ENCODE data around the gene C2orf81. TPM values are rescaled to one million over a fixed set of nuclear protein-coding genes. Genes with fewer than 3 reads are reported as not detected.

C2orf81 gene
- total and polyA plus RNA-seq, 10 of the 15 experiments (the other 5 are each of a cell fraction or from before 2014, with no cell fraction given): 0.10 to 9.8 (median 2.7) TPM

DNA sequence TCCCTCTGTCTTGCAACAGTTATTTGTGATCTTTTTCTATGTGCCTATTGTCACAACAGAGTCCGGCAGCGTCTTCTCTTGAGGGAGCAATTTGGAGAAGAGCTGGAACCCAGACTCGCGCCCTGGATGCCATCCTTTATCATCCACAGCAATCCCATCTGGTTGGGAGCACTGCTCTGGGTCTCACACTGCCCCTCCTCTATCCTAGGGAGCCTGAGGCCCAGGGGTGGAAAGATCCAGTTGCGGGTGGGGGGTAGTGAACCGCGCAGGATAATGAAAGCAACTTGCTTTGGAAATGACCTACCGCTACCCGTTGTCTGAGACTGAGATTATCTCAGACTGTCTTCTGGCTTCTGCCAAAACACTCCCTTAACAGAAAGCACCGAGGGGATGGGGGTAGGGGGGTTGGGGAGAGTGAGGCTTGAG, 37.5 kb upstream of the C2orf81 start:
- H3K4me3 ChIP-seq: peak overlapping the region; percentile 99
- no peaks in the 10 kb centered on the region for H3K27me3 ChIP-seq (replicated peaks in 1 of 2; ENCODE audit: control insufficient read depth in 2 of 2, insufficient read depth in 2 of 2, low read length in 1 of 2)
- intact Hi-C loops (cut with micrococcal nuclease; ENCODE audit: unreplicated experiment) (loop anchor here (1.0 kb wide), 2 partner anchors 23 to 70 kb away; partner anchors contain the start of genes AUP1, CCDC142 and HTRA2), in situ Hi-C loops (cut with MboI) (no loop called here)
- H3K36me3 ChIP-seq (ENCODE audit: control insufficient read depth in 2 of 2, insufficient read depth in 2 of 2, low read length in 1 of 2): peaks cover 2 to 4% of the 10 kb centered on the region in 2 experiments; a peak in 3 of 4 replicates
- peak overlapping the region; percentile 93 for H3K9ac ChIP-seq (ENCODE audit: control insufficient read depth, insufficient read depth, low read length)
- TF ChIP-seq MTA3 (IDR thresholded peaks at IDR 0.05; ENCODE audit: borderline replicate concordance, low read length): no peak
- TF ChIP-seq BACH1 (IDR thresholded peaks at IDR 0.05; ENCODE audit: borderline replicate concordance): no peak
- no peak for TF ChIP-seq RBBP5 (conservative IDR thresholded peaks at IDR 0.05)
- TF ChIP-seq HDGF (IDR thresholded peaks at IDR 0.05): no peak
- TF ChIP-seq, protein P1, sequence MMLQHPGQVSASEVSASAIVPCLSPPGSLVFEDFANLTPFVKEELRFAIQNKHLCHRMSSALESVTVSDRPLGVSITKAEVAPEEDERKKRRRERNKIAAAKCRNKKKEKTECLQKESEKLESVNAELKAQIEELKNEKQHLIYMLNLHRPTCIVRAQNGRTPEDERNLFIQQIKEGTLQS (IDR thresholded peaks at IDR 0.05; ENCODE audit: borderline replicate concordance, extremely low read depth, low read depth, low read length): no peak
- TF ChIP-seq E2F8 (IDR thresholded peaks at IDR 0.05; ENCODE audit: low read depth, partially characterized antibody): no peak
- TF ChIP-seq, protein P2, sequence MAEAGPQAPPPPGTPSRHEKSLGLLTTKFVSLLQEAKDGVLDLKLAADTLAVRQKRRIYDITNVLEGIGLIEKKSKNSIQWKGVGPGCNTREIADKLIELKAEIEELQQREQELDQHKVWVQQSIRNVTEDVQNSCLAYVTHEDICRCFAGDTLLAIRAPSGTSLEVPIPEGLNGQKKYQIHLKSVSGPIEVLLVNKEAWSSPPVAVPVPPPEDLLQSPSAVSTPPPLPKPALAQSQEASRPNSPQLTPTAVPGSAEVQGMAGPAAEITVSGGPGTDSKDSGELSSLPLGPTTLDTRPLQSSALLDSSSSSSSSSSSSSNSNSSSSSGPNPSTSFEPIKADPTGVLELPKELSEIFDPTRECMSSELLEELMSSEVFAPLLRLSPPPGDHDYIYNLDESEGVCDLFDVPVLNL (IDR thresholded peaks at IDR 0.05; ENCODE audit: low read depth, low read length): no peak
- H2AFZ ChIP-seq (ENCODE audit: control insufficient read depth, low read depth, low read length): no peak overlapping the region
- H3K9me3 ChIP-seq (replicated peaks; ENCODE audit: control insufficient read depth, insufficient read depth, low read length): no peaks in the 10 kb centered on the region
- DNase-seq (ENCODE audit: low read depth, low spot score) (no peak), ATAC-seq (no peak), FAIRE-seq (no peak)
- H3K79me2 ChIP-seq (ENCODE audit: control insufficient read depth, insufficient read depth, low read length): peaks cover 22% of the 10 kb centered on the region
- ChIA-PET POLR2A (interaction anchor here (0.7 to 5.8 kb wide), 12 partner anchors 8 to 129 kb away, joined by 3 to 44 read pairs (median 5); partner anchors contain the start of genes C2orf81, CCDC142, MRPL53 and PCGF1), CTCF (interaction anchor here (1.2 to 6.7 kb wide), 6 partner anchors 16 to 128 kb away, joined by 5 to 54 read pairs (median 10); partner anchors contain the start of genes AUP1, CCDC142, HTRA2 and TTC31), SMC1A (ENCODE audit: uncharacterized antibody, unreplicated experiment) (interaction anchor here (1.2 to 5.5 kb wide), 11 partner anchors 9 to 129 kb away, joined by 3 to 24 read pairs (median 7); partner anchors contain the start of genes C2orf81, CCDC142, TTC31 and WDR54), RAD21 (ENCODE audit: unreplicated experiment) (interaction anchor here (0.8 to 3.5 kb wide), 17 partner anchors 13 to 429 kb away, joined by 3 to 21 read pairs (median 5); partner anchors contain the start of genes AUP1, C2orf81, CCDC142 and HTRA2)
- under 1% methylated on average over 10 of the region's 10 CpGs for WGBS (ENCODE audit: insufficient coverage, insufficient replicate concordance, low lambda C conversion rate, missing lambda C conversion rate)
- peak overlapping the region; percentile 87 for H3K4me2 ChIP-seq (ENCODE audit: control insufficient read depth, insufficient read depth)
- no peaks in the 10 kb centered on the region for H4K20me1 ChIP-seq (ENCODE audit: control insufficient read depth, insufficient read depth)
- no TSS peak for BruUV-seq (replicated peaks)
- peaks cover 19% of the 10 kb centered on the region for H3K4me1 ChIP-seq (ENCODE audit: control insufficient read depth, insufficient read depth, low read length)
- peak overlapping the region; percentile 80 for H3K27ac ChIP-seq (ENCODE audit: control insufficient read depth, insufficient read depth)
